HT-29 (cell line): ENCODE measurements around the gene NT5DC1. TPM values are rescaled to one million over a fixed set of nuclear protein-coding genes. Genes with fewer than 3 reads are reported as not detected.

Experiments
- total RNA-seq: library from RNA; depleted of rRNA; stranded (reverse); fragments of >200 nt; shearing (Covaris generic); gene quantifications from 2 replicates; pipeline ENCODE4 v1.2.3, GENCODE V29; 2014; rRNA removed

Gene NT5DC1
- total RNA-seq, 1 experiment from 2014 or later = 20.5 TPM

Other genes with a start within 250 kb of the NT5DC1 start
- gene FRK, start 40.0 kb upstream of the NT5DC1 start, total RNA-seq = 2.0 and 2.1 TPM in 2 replicates
- not detected in 2 replicates for gene COL10A1, start 25.3 kb downstream of the NT5DC1 start, total RNA-seq
- 9.2 and 10.3 TPM in 2 replicates for gene TSPYL4, start 153.2 kb downstream of the NT5DC1 start, total RNA-seq
- gene TSPYL1, start 179.1 kb downstream of the NT5DC1 start, total RNA-seq = 62.6 and 63.2 TPM in 2 replicates